Heart right ventricle (tissue), 16 donors: ENCODE results near the gene BRCA1. TPM values are rescaled to one million over a fixed set of nuclear protein-coding genes. Genes with fewer than 3 reads are reported as not detected.

Source experiments
- ATAC-seq, 8 donors: fragments of 200-7000 bp; cut with Tn5 transposase; one replicate each; pipeline ENCODE4 v1.9.1; 2020; ENCODE audit warnings: mild to moderate bottlenecking in 8 of 8, moderate library complexity in 8 of 8, moderate number of reproducible peaks in 1 of 8
- DNase-seq, 2 donors: peaks; one replicate each; pipeline ENCODE4 v3.0.0-alpha.2; 2020
- H3K27ac ChIP-seq, 10 donors: fragments of 200-600 bp; sonication (generic) in 2 of 10; one replicate each; pipeline versions ENCODE4 v1.5.0 to v1.8.0; 2020 to 2022; ENCODE audit warnings: mild to moderate bottlenecking in 3 of 10
- H3K27me3 ChIP-seq, 7 donors: fragments of 200-600 bp; one replicate each; pipeline ENCODE4 v1.8.0; 2021 to 2022; ENCODE audit warnings: mild to moderate bottlenecking in 2 of 7
- H3K36me3 ChIP-seq, 9 donors: fragments of 200-600 bp; sonication (generic) in 1 of 9; one replicate each; pipeline versions ENCODE4 v1.5.0 to v1.8.0; 2020 to 2022; ENCODE audit warnings: mild to moderate bottlenecking in 2 of 9
- H3K4me1 ChIP-seq, 9 donors: fragments of 200-600 bp; sonication (generic) in 1 of 9; one replicate each; pipeline versions ENCODE4 v1.5.0 to v1.8.0; 2020 to 2022; ENCODE audit warnings: mild to moderate bottlenecking in 4 of 9
- H3K4me3 ChIP-seq, 10 donors: fragments of 200-600 bp; sonication (generic) in 2 of 10; one replicate each; pipeline versions ENCODE4 v1.5.0 to v1.8.0; 2020 to 2022; ENCODE audit warnings: mild to moderate bottlenecking in 7 of 10, moderate library complexity in 2 of 10
- H3K9me3 ChIP-seq, 11 donors: fragments of 200-600 bp in 10 of 11; sonication (generic) in 2 of 11; one replicate each; pipeline versions ENCODE4 v1.5.0 to v1.8.0; 2013 to 2022; ENCODE audit warnings: mild to moderate bottlenecking in 2 of 11, control low read depth in 1 of 11, moderate library complexity in 1 of 11
- WGBS, 2 donors: extraction: QIAGEN DNeasy Blood & Tissue Kit; methylation state at CpG; one replicate each; pipeline ENCODE4 v1.1.7; 2013; ENCODE audit warnings: inconsistent platforms in 1 of 2; 5-methylcytosine and 5-hydroxymethylcytosine counted together
- intact Hi-C, 10 donors: fragments of 100-400 bp; cut with DNase I; formaldehyde crosslinking; loops; one replicate each; pipeline versions ENCODE4 v1.11.1 to v1.14.2; 2022
- polyA plus RNA-seq, 2 donors: library from polyadenylated mRNA; stranded (reverse); fragments of 200-250 nt; gene quantifications; one replicate each; pipeline ENCODE4 v1.2.3, GENCODE V29; 2013
- total RNA-seq, 10 donors: library from RNA; stranded (reverse); fragmentation: NEBNext Ultra II Directional in 3 of 10; extraction: Animal tissue kit (Norgen Biotek cat#: 25700) in 3 of 10; gene quantifications; one replicate each; pipeline versions ENCODE4 v1.2.1 to v1.2.4, GENCODE V29; 2021 to 2023
- TF ChIP-seq, protein P1 (sequence below), 9 donors: fragments of 200-600 bp; sonication (generic) in 2 of 9; IDR thresholded peaks; one replicate each; pipeline versions ENCODE4 v1.5.0 to v1.8.0; 2021 to 2022; ENCODE audit warnings: antibody characterized with exemption in 9 of 9, mild to moderate bottlenecking in 5 of 9, moderate library complexity in 1 of 9
- donor health status: Arrhythmogenic right ventricular cardiomyopathy.
- donor health status: ischemic (EF 13 %, LVEDD 7.1; RV severe dilation, severe dysfunction).
- donor health status: healthy with polysubstance abuse.
- donor health status: DM: no; HTN: yes; CAD: no.
- donor health status: DM: no; HTN: no; CAD: no.
- donor health status: ischemic (EF 25% LVEDD 6.9; RV normal size, moderate dysfunction).
- donor health status: ischemic (EF 25% LVEDD 5.7; RV mildly dilated, moderate dysfunction).
- donor health status: healthy.
- donor health status: DM: yes; HTN: yes; CAD: no.
- donor health status: Ischemic cardiomyopathy.
- donor health status: ischemic (EF 35%, LVEDD 5.7; RV mildly dilated, moderate dysfunction).
- donor health status: nonischemic (EF 11% LVEDD 7.7; RV severe dilation, severe dysfunction).
- donor health status: DM: yes; HTN: yes; CAD: no.
- donor health status: PGD.
- donor health status: ischemic (EF 29% LVEDD 5.4; RV normal size, mild dysfunction).
- donor health status: nonischemic (EF 23%, LVEDD 6.1; RV moderate dilation, normal function).

Gene BRCA1
- total and polyA plus RNA-seq, 12 donors, result 2.2 to 12.0 (median 7.9) TPM

DNA sequence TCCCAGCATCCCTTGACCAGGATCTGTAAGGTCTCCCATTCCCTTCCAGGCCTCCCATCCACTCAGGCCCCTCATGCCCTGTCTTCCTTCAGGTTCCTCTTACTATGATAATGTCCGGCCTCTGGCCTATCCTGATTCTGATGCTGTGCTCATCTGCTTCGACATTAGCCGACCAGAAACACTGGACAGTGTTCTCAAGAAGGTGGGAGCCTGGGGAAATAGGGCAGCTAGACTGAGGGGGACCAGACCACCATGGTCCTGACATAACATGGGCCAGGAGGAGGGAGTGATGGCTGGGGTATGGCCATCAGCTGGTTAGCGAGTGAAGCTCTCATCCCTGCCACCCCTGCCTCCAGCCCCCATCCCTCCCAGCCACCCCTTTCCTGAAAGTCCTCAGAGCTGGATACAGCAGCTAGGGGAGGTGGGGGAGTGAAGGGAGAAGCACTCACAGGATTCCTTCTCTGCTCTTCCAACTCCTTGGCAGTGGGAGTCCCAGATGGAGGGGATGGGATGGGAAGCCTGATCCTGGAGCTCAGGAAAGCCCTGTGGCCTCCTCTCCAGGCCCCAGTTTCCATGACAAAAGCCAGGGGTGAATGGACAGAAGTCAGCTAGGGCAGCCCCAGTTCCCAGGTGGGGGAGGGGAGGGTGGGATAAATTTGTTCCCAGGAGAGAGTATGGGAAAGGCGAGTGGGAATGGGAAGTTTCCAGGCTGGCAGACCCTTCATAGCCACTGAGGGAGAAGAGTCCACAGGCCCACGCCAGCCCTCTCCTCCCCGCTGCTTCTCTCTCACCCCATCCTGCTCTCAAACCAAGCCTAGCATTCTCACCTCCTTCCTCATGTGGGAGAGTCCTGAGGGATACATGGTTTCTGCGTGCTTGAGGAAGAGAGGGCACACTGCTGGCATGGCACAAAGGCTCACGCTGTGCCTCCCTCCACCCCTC is 97.8 kb downstream of the BRCA1 start:
- ATAC-seq, result no peak
- H3K27ac ChIP-seq, result no peak overlapping the region
- no peaks in the 10 kb centered on the region for H3K9me3 ChIP-seq
- intact Hi-C loops, result loop anchor here in 7 of 10 donors (5.0 to 10.0 kb wide), 6 partner anchors 60 to 337 kb away; partner anchors contain the start of genes BRCA1 (in 5 of the 7) and NBR1 (in 1 of the 7)
- H3K36me3 ChIP-seq, result no peaks in the 10 kb centered on the region
- H3K4me1 ChIP-seq, result peaks cover 0 to 19% (median 12%) of the 10 kb centered on the region in 9 donors
- no peak for DNase-seq
- TF ChIP-seq, protein P1, sequence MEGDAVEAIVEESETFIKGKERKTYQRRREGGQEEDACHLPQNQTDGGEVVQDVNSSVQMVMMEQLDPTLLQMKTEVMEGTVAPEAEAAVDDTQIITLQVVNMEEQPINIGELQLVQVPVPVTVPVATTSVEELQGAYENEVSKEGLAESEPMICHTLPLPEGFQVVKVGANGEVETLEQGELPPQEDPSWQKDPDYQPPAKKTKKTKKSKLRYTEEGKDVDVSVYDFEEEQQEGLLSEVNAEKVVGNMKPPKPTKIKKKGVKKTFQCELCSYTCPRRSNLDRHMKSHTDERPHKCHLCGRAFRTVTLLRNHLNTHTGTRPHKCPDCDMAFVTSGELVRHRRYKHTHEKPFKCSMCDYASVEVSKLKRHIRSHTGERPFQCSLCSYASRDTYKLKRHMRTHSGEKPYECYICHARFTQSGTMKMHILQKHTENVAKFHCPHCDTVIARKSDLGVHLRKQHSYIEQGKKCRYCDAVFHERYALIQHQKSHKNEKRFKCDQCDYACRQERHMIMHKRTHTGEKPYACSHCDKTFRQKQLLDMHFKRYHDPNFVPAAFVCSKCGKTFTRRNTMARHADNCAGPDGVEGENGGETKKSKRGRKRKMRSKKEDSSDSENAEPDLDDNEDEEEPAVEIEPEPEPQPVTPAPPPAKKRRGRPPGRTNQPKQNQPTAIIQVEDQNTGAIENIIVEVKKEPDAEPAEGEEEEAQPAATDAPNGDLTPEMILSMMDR (IDR thresholded peaks at IDR 0.05), result no peak
- H3K27me3 ChIP-seq, result no peaks in the 10 kb centered on the region
- H3K4me3 ChIP-seq, result no peak overlapping the region
- WGBS, 2 donors, result 76 to 81% methylated on average over 9 of the region's 9 CpGs

DNA sequence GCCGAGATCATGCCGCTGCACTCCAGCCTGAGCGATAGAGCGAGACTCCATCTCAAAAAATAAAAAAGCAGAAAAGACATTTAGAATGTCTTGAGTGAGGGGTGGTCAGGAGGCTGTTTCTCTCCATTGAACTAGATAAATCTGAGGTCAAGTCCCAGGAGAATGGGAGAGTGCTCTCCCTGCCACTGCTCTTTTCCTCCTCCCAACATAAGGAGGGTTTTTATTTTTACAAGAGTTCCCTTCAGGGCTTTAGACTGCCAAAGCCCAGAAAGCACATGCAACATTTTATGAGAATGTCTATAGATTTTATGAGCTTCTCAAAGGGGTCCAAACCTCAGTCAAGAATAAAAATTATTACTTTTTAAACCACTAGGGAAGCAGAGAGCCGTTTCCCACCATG is 98.6 kb downstream of the BRCA1 start:
- ATAC-seq (no peak), DNase-seq (no peak)
- Histone ChIP-seq H3K27ac (no peak overlapping the region), H3K9me3 (no peaks in the 10 kb centered on the region), H3K4me3 (no peak overlapping the region), H3K36me3 (no peaks in the 10 kb centered on the region), H3K27me3 (no peaks in the 10 kb centered on the region), H3K4me1 (peaks cover 0 to 21% (median 12%) of the 10 kb centered on the region in 9 donors)
- TF ChIP-seq, protein P1 (IDR thresholded peaks at IDR 0.05), result no peak
- WGBS, 2 donors, result 76 to 84% methylated on average over 5 of the region's 5 CpGs
- intact Hi-C loops, result loop anchor here in 7 of 10 donors (5.0 to 10.0 kb wide), 6 partner anchors 61 to 338 kb away; partner anchors contain the start of genes BRCA1 (in 5 of the 7) and NBR1 (in 1 of the 7)

DNA sequence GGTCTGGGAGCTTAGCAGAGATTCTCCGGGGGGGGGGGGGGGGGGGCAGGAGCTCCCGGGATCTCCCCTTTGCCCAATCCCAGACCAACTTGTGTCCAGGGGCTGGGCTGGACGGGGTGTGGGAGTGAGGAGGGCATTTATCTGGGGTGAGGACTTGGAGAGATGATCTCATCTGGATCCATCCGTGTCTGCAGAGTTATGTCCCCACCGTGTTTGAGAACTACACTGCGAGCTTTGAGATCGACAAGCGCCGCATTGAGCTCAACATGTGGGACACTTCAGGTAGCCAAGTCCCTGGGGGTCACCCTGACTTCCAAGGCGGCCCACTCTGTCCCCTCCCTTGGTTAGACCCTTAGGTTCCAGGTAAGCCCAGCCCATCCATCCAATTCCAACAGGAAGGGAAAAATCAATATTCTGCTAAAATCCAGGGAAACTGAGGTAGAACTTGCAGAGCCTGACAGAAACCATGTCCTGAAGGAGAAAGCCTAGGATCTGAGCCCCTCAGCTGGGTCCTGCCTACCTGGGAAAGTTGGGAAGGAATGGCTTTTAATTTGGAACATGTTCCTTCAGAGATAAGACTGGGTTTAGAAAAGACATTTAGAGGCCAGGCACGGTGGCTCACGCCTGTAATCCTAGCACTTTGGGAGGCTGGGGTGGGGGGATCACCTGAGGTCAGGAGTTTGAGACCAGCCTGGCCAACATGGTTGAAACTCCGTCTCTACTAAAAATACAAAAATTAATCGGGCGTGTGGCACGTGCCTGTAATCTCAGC is 99.2 kb downstream of the BRCA1 start:
- H3K27me3 ChIP-seq, result no peaks in the 10 kb centered on the region
- no peaks in the 10 kb centered on the region for H3K9me3 ChIP-seq
- H3K27ac ChIP-seq, result no peak overlapping the region
- intact Hi-C loops, result loop anchor here in 7 of 10 donors (5.0 to 10.0 kb wide), 6 partner anchors 61 to 339 kb away; partner anchors contain the start of genes BRCA1 (in 5 of the 7) and NBR1 (in 1 of the 7)
- peaks cover 0 to 25% (median 15%) of the 10 kb centered on the region in 9 donors for H3K4me1 ChIP-seq
- ATAC-seq (no peak), DNase-seq (no peak)
- WGBS, 2 donors, result 64% methylated on average over 15 to 16 of the region's 16 CpGs
- H3K36me3 ChIP-seq, result no peaks in the 10 kb centered on the region
- H3K4me3 ChIP-seq, result peak overlapping the region in 1 of 10 donors; percentile 62
- TF ChIP-seq, protein P1 (IDR thresholded peaks at IDR 0.05), result no peak

DNA sequence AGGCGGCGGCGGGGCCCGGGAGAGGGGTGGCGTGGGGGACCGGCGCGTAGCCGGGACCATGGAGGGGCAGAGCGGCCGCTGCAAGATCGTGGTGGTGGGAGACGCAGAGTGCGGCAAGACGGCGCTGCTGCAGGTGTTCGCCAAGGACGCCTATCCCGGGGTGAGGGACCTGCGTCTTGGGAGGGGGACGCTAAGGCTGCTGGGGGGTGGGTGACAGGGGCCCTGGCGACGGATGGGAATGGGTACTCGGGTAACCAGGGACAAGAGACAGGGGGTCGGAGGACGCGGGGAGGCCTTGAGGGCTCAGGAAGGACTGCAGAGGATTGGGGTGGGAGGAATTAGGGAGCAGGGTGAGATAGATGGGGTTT is 99.9 kb downstream of the BRCA1 start:
- peaks cover under 1 to 31% (median 21%) of the 10 kb centered on the region in 9 donors for H3K4me1 ChIP-seq
- H3K27ac ChIP-seq, result no peak overlapping the region
- 5 to 8% methylated on average over 25 to 27 of the region's 27 CpGs for WGBS, 2 donors
- H3K27me3 ChIP-seq, result no peaks in the 10 kb centered on the region
- TF ChIP-seq, protein P1 (IDR thresholded peaks at IDR 0.05), result no peak
- intact Hi-C loops, result loop anchor here in 7 of 10 donors (5.0 to 10.0 kb wide), 6 partner anchors 62 to 340 kb away; partner anchors contain the start of genes BRCA1 (in 5 of the 7) and NBR1 (in 1 of the 7)
- no peaks in the 10 kb centered on the region for H3K36me3 ChIP-seq
- no peak for DNase-seq
- H3K9me3 ChIP-seq, result no peaks in the 10 kb centered on the region
- peak overlapping the region in 9 of 10 donors; percentile 25 to 80 (median 62) for H3K4me3 ChIP-seq
- no peak for ATAC-seq
